ENCODE data around the gene KIAA1755.
A peak's percentile ranks its signal among the peaks of the same experiment; 100 is the strongest.

KIAA1755 gene

GRCh38 chr20:38170219-38170825 lies 90.2 kb downstream of the KIAA1755 start:
- peak overlapping the region; percentile 86 for H3K27ac ChIP-seq
- no peak for DNase-seq (ENCODE audit: low spot score)
- ChIA-PET CTCF (interaction anchor here (0.6 to 5.7 kb wide), 4 partner anchors 53 to 606 kb away, joined by 3 to 47 read pairs (median 4); no protein-coding TSS in a partner anchor), POLR2A (ENCODE audit: low non-redundant PET) (no interaction called here)
- no peak for TF ChIP-seq CTCF (conservative IDR thresholded peaks at IDR 0.05; ENCODE audit: low read depth)

DNA sequence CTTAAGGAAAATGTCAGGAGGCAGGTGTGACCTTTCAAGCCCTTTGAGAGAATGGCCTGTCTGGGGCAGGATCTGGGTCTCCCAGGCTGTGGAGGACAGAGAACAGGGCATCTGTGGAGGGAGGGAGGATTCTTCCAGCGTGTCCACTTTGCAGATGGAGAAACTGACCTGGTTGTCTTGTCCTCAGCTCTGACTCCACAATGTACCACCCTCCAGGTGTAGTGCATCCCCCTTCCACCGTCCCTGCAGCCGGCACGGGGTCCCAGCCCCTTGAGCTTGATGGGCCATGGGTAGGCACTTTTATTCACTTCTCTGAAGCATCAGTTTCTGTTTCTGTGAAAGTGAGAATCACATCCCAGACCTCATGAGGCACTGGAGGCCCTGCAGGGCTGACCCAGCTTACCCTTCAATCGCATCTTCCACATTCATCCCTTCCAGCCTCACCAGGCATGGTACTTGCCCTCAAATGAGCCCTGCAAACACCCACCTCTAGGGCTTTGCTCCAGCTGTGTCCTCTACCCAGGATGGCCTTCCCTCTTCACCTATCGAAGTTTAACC lies 90.8 kb downstream of the KIAA1755 start:
- no peak for DNase-seq (ENCODE audit: low spot score)
- CTCF ChIA-PET = interaction anchor here (0.6 to 5.7 kb wide), 6 partner anchors 53 to 605 kb away, joined by 3 to 47 read pairs (median 3); no protein-coding TSS in a partner anchor
- H3K27ac ChIP-seq = peak overlapping the region; percentile 86
- TF ChIP-seq CTCF (conservative IDR thresholded peaks at IDR 0.05; ENCODE audit: low read depth) = no peak
- POLR2A ChIA-PET (ENCODE audit: low non-redundant PET) = no interaction called here

- CTCF ChIA-PET = interaction anchor here (0.6 to 5.7 kb wide), 6 partner anchors 54 to 605 kb away, joined by 3 to 47 read pairs (median 4); no protein-coding TSS in a partner anchor
- POLR2A ChIA-PET (ENCODE audit: low non-redundant PET) = no interaction called here
- no peak for TF ChIP-seq CTCF (conservative IDR thresholded peaks at IDR 0.05; ENCODE audit: low read depth)
- DNase-seq (ENCODE audit: low spot score) = peak; percentile 54
- peak overlapping the region; percentile 86 for H3K27ac ChIP-seq
Observed at GRCh38 chr20:38168791-38169589, 91.5 kb downstream of the KIAA1755 start.

DNA sequence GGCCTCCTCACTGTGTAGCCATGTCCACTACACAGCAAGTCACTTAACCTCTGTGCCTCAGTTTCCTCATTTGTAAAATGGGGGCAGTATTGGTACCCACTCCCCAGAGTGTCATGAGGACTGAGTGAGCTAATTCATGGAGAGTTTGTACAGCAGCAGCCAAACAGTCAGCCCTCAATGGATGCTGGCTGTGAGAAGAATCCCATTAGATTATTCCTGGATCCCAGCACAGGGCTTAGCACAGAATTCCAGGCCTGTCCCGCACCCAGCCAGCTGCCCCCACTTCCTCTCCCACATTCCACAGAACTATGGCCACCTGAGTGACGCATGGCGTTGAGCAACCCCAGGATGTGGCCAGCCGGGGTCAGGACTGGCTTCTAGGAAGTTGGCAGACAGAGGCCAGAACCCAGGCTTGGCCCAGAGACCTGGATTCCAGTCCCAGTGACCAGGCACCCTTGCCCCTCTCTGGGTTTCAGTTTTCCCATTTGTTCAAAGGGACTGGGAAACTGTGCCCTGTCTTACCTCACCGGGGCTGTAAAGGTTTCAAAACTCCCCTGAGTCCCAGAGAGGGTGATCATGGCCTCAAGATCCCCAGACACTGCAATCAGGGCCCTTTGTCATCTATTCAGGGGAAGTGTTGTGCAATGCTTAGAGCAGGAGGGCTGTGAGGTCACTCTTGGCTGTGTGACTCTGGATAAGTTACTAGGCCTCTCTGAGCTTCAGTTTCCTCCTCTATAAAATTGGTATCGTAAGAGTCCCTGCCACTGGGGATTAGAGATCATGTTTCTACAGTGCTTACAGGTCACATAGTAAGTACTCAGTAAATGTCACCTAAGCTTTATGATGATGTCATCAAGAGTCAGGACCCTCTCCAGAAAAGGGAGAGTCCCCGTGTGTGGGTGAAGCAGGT lies 92.4 kb downstream of the KIAA1755 start:
- H3K27ac ChIP-seq = peak overlapping the region; percentile 86
- ChIA-PET POLR2A (ENCODE audit: low non-redundant PET) (no interaction called here), CTCF (interaction anchor here (0.5 to 5.7 kb wide), 8 partner anchors 18 to 1677 kb away, joined by 3 to 47 read pairs (median 4); no protein-coding TSS in a partner anchor)
- no peak for TF ChIP-seq CTCF (conservative IDR thresholded peaks at IDR 0.05; ENCODE audit: low read depth)
- DNase-seq (ENCODE audit: low spot score) = peak; percentile 92

GRCh38 chr20:38167328-38167850 lies 93.1 kb downstream of the KIAA1755 start:
- peak overlapping the region; percentile 86 for H3K27ac ChIP-seq
- DNase-seq (ENCODE audit: low spot score) = no peak
- ChIA-PET POLR2A (ENCODE audit: low non-redundant PET) (no interaction called here), CTCF (interaction anchor here (0.6 to 5.7 kb wide), 6 partner anchors 52 to 1677 kb away, joined by 3 to 47 read pairs (median 4); no protein-coding TSS in a partner anchor)
- TF ChIP-seq CTCF (conservative IDR thresholded peaks at IDR 0.05; ENCODE audit: low read depth) = no peak

Data from RWPE1 (cell line).